SIG-M5 (cell line): ENCODE results near the gene PRLR.

Source experiments
- DNase-seq: peaks from one replicate; lab custom pipeline; 2025; lab: John Stamatoyannopoulos, UW

The PRLR gene

GRCh38 chr5:35160486-35161116 lies 69.7 kb downstream of the PRLR start:
- no peak for DNase-seq

GRCh38 chr5:35159370-35159742 lies 70.9 kb downstream of the PRLR start:
- no peak for DNase-seq

- DNase-seq: no peak
Measured at GRCh38 chr5:35158622-35159369, 71.5 kb downstream of the PRLR start.

GRCh38 chr5:35158204-35158603 lies 72.1 kb downstream of the PRLR start:
- DNase-seq: no peak

GRCh38 chr5:35153375-35153932 lies 76.8 kb downstream of the PRLR start:
- DNase-seq: no peak

- DNase-seq: no peak
Measured at GRCh38 chr5:35152733-35153132, 77.6 kb downstream of the PRLR start.

GRCh38 chr5:35151146-35151920 lies 79.0 kb downstream of the PRLR start:
- no peak for DNase-seq

GRCh38 chr5:35149041-35149440 lies 81.2 kb downstream of the PRLR start:
- no peak for DNase-seq

GRCh38 chr5:35146406-35146805 lies 83.9 kb downstream of the PRLR start:
- DNase-seq: no peak

- no peak for DNase-seq
Measured at GRCh38 chr5:35145691-35146317, 84.5 kb downstream of the PRLR start.

- no peak for DNase-seq
Measured at GRCh38 chr5:35145012-35145411, 85.3 kb downstream of the PRLR start.

GRCh38 chr5:35143841-35144240 lies 86.4 kb downstream of the PRLR start:
- no peak for DNase-seq

- no peak for DNase-seq
Measured at GRCh38 chr5:35141739-35142138, 88.5 kb downstream of the PRLR start.

- no peak for DNase-seq
Measured at GRCh38 chr5:35138232-35138631, 92.1 kb downstream of the PRLR start.

- DNase-seq: no peak
Measured at GRCh38 chr5:35136386-35136785, 93.9 kb downstream of the PRLR start.

- DNase-seq: no peak
Measured at GRCh38 chr5:35135239-35135700, 95.0 kb downstream of the PRLR start.

GRCh38 chr5:35134278-35135030 lies 95.8 kb downstream of the PRLR start:
- DNase-seq: no peak

- no peak for DNase-seq
Measured at GRCh38 chr5:35133186-35133585, 97.1 kb downstream of the PRLR start.

- no peak for DNase-seq
Measured at GRCh38 chr5:35131723-35132122, 98.6 kb downstream of the PRLR start.

- DNase-seq: no peak
Measured at GRCh38 chr5:35129921-35130485, 100.3 kb downstream of the PRLR start.

GRCh38 chr5:35129276-35129675 lies 101.0 kb downstream of the PRLR start:
- no peak for DNase-seq
